MM.1S (cell line): ENCODE measurements around the gene NR6A1.

Experiments
- DNase-seq: peaks from one replicate; pipeline ENCODE4 v3.0.0-alpha.2; 2015
- H2AFZ ChIP-seq: fragments of 300-600 bp; sonication (generic); 2 replicates; pipeline ENCODE4 v1.6.0; 2016; ENCODE audit warnings: antibody characterized with exemption, low read length
- H3F3A ChIP-seq: fragments of 300-600 bp; sonication (generic); 2 replicates; pipeline ENCODE4 v1.6.1; 2016; ENCODE audit warnings: mild to moderate bottlenecking, antibody characterized with exemption, low read length, moderate library complexity, mixed read lengths; ENCODE audit not compliant: insufficient read depth
- H3K27ac ChIP-seq: fragments of 300-600 bp; sonication (generic); 2 replicates; pipeline ENCODE4 v1.5.1; 2016; ENCODE audit warnings: mild to moderate bottlenecking, low read length
- H3K27me3 ChIP-seq: fragments of 300-600 bp; sonication (generic); replicated peaks from 2 replicates; pipeline ENCODE4 v1.6.0; 2016; ENCODE audit warnings: low read length; ENCODE audit not compliant: insufficient read depth
- H3K36me3 ChIP-seq: fragments of 300-600 bp; sonication (generic); replicated peaks from 2 replicates; pipeline ENCODE4 v1.6.1; 2016; ENCODE audit warnings: mild to moderate bottlenecking, low read length, mixed read lengths; ENCODE audit not compliant: insufficient read depth
- H3K4me1 ChIP-seq: fragments of 300-600 bp; sonication (generic); 2 replicates; pipeline ENCODE4 v1.6.1; 2016; ENCODE audit warnings: low read length, mixed read lengths
- H3K4me2 ChIP-seq: fragments of 300-600 bp; sonication (generic); 2 replicates; pipeline ENCODE4 v1.6.0; 2016; ENCODE audit warnings: low read depth, low read length
- H3K4me3 ChIP-seq: fragments of 300-600 bp; sonication (generic); 2 replicates; pipeline ENCODE4 v1.5.1; 2016; ENCODE audit warnings: low read length, mixed read lengths
- H3K79me2 ChIP-seq: fragments of 300-600 bp; sonication (generic); 2 replicates; pipeline ENCODE4 v1.6.1; 2016; ENCODE audit warnings: mixed run types, low read length, mixed read lengths
- H3K9ac ChIP-seq: fragments of 300-600 bp; sonication (generic); 2 replicates; pipeline ENCODE4 v1.6.1; 2016; ENCODE audit warnings: low read length, mixed read lengths
- H3K9me2 ChIP-seq: fragments of 300-600 bp; sonication (generic); replicated peaks from 2 replicates; pipeline ENCODE4 v1.6.1; 2016; ENCODE audit warnings: mild to moderate bottlenecking, low read length, mixed read lengths; ENCODE audit not compliant: insufficient read depth
- H3K9me3 ChIP-seq: fragments of 300-600 bp; sonication (generic); replicated peaks from 2 replicates; pipeline ENCODE4 v1.6.1; 2016; ENCODE audit warnings: mild to moderate bottlenecking, low read length, mixed read lengths; ENCODE audit not compliant: insufficient read depth
- H4K20me1 ChIP-seq: fragments of 300-600 bp; sonication (generic); 2 replicates; pipeline ENCODE4 v1.6.1; 2016; ENCODE audit warnings: mild to moderate bottlenecking, low read length, moderate library complexity, mixed read lengths; ENCODE audit not compliant: insufficient read depth
- CTCF ChIP-seq: fragments of 300-600 bp; sonication (generic); IDR thresholded peaks from 2 replicates; pipeline ENCODE4 v1.5.1; 2016; ENCODE audit warnings: antibody characterized with exemption, low read length, mixed read lengths
- EZH2 ChIP-seq: fragments of 300-600 bp; sonication (generic); optimal IDR thresholded peaks from 2 replicates; pipeline ENCODE3; 2017; ENCODE audit warnings: low read depth, mild to moderate bottlenecking, antibody characterized with exemption, low read length, mixed read lengths
- EZH2phosphoT487 ChIP-seq: fragments of 300-600 bp; sonication (generic); IDR thresholded peaks from 2 replicates; pipeline ENCODE4 v1.6.1; 2018; ENCODE audit warnings: antibody characterized with exemption, low read length

NR6A1 gene

GRCh38 chr9:124792257-124793014 lies 21.3 kb upstream of the NR6A1 start:
- Histone ChIP-seq H2AFZ (no peak overlapping the region), H3K9me3 (no peaks in the 10 kb centered on the region), H3K27me3 (0 out of 2 replicates have a peak, but pooled peaks cover 4% of the 10 kb centered on the region), H3F3A (no peaks in the 10 kb centered on the region), H3K4me3 (no peak overlapping the region), H3K79me2 (no peaks in the 10 kb centered on the region), H3K9me2 (no peaks in the 10 kb centered on the region), H3K4me1 (no peaks in the 10 kb centered on the region), H3K4me2 (no peak overlapping the region), H4K20me1 (no peaks in the 10 kb centered on the region), H3K27ac (no peak overlapping the region), H3K9ac (no peak overlapping the region), H3K36me3 (no peaks in the 10 kb centered on the region)
- TF ChIP-seq EZH2 (no peak), EZH2phosphoT487 (no peak), CTCF (no peak)
- DNase-seq: no peak

- H3K9me2 ChIP-seq: no peaks in the 10 kb centered on the region
- H3K4me2 ChIP-seq: no peak overlapping the region
- no peaks in the 10 kb centered on the region for H3F3A ChIP-seq
- no peak overlapping the region for H3K9ac ChIP-seq
- H3K9me3 ChIP-seq: no peaks in the 10 kb centered on the region
- no peak overlapping the region for H3K27ac ChIP-seq
- no peaks in the 10 kb centered on the region for H3K36me3 ChIP-seq
- no peak overlapping the region for H3K4me3 ChIP-seq
- H3K4me1 ChIP-seq: no peaks in the 10 kb centered on the region
- DNase-seq: no peak
- H3K27me3 ChIP-seq: 0 out of 2 replicates have a peak, but pooled peaks cover 4% of the 10 kb centered on the region
- no peak overlapping the region for H2AFZ ChIP-seq
- no peaks in the 10 kb centered on the region for H3K79me2 ChIP-seq
- TF ChIP-seq CTCF (no peak), EZH2 (no peak), EZH2phosphoT487 (no peak)
- no peaks in the 10 kb centered on the region for H4K20me1 ChIP-seq
These were observed 19.8 kb upstream of the NR6A1 start for GRCh38 chr9:124790801-124791505.

- Histone ChIP-seq H3K36me3 (no peaks in the 10 kb centered on the region), H3K9ac (no peak overlapping the region), H3K4me1 (no peaks in the 10 kb centered on the region), H3K9me2 (no peaks in the 10 kb centered on the region), H3K4me2 (no peak overlapping the region), H3K79me2 (no peaks in the 10 kb centered on the region), H2AFZ (no peak overlapping the region), H3F3A (no peaks in the 10 kb centered on the region), H4K20me1 (no peaks in the 10 kb centered on the region), H3K4me3 (no peak overlapping the region), H3K27ac (no peak overlapping the region), H3K27me3 (0 out of 2 replicates have a peak, but pooled peaks cover 4% of the 10 kb centered on the region), H3K9me3 (no peaks in the 10 kb centered on the region)
- no peak for DNase-seq
- no peak for TF ChIP-seq CTCF
- no peak for TF ChIP-seq EZH2phosphoT487
- TF ChIP-seq EZH2: no peak
These were observed 19.2 kb upstream of the NR6A1 start for GRCh38 chr9:124790301-124790700.
